GM18909 (cell line): ENCODE measurements around the gene LGALS4.
"Not testable (repeated sequence)": the region's sequence is repeated elsewhere in the genome, so short reads cannot be mapped to it uniquely, and the experiment has no call there.

Experiments used
- ATAC-seq: cut with Tn5 transposase; IDR thresholded peaks from one replicate; pipeline ENCODE4 v1.9.1; 2021; ENCODE audit warnings: mild to moderate bottlenecking; ENCODE audit not compliant: unreplicated experiment, poor library complexity

LGALS4 gene

GRCh38 chr19:38812841-38813320 lies at the start of gene LGALS4:
Gene LGALS4, minus strand, starts transcription at chr19:38812945. Its CDS starts 59 bp downstream, at chr19:38812886.
- ATAC-seq = no peak

DNA sequence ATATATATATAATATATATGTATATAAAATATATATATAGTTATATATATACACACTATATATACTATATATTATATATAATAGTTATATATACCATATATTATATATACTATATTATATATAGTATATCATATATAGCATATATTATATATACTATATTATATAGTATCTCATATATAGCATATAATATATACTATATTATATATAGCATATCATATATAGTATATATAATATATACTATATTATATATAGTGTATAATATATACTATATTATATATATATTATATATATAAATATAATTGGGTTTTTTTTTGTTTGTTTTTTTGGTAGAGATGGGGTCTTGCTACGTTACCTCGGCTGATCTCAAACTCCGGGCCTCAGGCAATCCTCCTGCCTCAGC lies 48.6 kb upstream of the LGALS4 start:
- no peak for ATAC-seq

DNA sequence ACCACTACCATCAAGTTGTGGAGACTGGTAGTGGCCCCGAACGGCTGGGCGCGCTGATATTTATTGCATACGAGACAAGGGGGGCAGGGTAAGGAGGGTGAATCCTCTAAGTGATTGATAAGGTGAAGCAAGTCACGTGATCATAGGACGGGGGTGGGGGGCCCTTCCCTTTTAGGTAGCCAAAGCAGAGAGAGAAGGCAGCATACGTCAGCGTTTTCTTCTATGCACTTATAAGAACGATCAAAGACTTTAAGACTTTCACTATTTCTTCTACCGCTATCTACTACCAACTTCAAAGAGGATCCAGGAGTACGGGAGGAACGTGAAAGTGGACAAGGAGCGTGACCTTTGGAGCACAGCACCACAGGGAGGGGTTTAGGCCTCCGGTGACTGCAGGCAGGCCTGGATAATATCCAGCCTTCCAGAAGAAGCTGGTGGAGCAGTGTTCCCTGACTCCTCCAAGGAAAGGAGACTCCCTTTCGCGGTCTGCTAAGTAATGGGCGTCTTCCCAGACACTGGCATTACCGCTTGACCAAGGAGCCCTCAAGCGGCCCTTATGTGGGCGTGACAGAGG lies 47.0 kb upstream of the LGALS4 start:
- ATAC-seq = not testable (repeated sequence)

- no peak for ATAC-seq
Observed at GRCh38 chr19:38856813-38857212, 44.1 kb upstream of the LGALS4 start.

DNA sequence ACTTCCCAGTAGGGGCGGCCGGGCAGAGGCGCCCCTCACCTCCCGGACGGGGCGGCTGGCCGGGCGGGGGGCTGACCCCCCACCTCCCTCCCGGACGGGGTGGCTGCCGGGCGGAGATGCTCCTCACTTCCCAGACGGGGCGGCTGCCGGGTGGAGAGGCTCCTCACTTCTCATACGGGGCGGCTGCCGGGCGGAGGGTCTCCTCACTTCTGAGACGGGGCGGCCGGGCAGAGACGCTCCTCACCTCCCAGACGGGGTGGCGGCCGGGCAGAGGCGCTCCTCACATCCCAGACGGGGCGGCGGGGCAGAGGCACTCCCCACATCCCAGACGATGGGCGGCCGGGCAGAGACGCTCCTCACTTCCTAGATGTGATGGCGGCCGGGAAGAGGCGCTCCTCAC lies 43.0 kb upstream of the LGALS4 start:
- ATAC-seq = not testable (repeated sequence)

DNA sequence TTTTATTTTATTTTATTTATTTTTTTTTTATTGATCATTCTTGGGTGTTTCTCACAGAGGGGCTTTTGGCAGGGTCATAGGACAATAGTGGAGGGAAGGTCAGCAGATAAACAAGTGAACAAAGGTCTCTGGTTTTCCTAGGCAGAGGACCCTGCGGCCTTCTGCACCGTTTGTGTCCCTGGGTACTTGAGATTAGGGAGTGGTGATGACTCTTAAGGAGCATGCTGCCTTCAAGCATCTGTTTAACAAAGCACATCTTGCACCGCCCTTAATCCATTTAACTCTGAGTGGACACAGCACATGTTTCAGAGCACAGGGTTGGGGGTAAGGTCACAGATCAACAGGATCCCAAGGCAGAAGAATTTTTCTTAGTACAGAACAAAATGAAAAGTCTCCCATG lies 42.2 kb upstream of the LGALS4 start:
- ATAC-seq = not testable (repeated sequence)

- no peak for ATAC-seq
Observed at GRCh38 chr19:38853214-38853613, 40.5 kb upstream of the LGALS4 start.

- ATAC-seq = no peak
Observed at GRCh38 chr19:38852231-38853044, 39.7 kb upstream of the LGALS4 start.

DNA sequence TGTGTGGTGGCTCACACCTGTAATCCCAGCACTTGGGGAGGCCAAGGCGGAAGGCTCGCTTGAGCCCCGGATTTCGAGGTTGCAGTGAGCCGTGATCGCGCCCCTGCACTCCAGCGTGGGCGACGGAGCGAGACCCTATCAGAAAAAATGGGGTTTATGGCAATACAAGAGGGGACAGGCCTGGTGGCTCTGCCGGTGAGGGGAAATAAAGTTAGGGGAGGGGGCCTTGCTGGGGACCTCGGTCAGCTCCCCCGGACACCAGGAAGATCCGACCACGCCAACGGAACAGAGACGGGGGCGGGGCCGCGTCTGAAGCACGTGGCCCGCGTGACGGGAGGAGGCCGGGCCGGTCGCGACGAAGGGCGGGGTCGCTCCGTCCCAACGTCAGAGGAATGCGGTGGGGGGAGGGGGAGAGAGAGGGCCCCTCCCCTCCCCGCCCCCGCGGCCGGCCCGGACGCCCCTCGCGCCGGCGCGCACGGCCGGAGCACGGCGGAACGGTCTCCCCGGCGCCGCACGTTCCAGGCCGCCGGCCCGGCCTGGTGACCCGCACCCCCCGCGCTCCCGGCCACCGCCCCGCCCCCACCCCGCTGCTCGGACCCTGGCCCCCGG lies 39.0 kb upstream of the LGALS4 start:
- peak; percentile 26 for ATAC-seq

DNA sequence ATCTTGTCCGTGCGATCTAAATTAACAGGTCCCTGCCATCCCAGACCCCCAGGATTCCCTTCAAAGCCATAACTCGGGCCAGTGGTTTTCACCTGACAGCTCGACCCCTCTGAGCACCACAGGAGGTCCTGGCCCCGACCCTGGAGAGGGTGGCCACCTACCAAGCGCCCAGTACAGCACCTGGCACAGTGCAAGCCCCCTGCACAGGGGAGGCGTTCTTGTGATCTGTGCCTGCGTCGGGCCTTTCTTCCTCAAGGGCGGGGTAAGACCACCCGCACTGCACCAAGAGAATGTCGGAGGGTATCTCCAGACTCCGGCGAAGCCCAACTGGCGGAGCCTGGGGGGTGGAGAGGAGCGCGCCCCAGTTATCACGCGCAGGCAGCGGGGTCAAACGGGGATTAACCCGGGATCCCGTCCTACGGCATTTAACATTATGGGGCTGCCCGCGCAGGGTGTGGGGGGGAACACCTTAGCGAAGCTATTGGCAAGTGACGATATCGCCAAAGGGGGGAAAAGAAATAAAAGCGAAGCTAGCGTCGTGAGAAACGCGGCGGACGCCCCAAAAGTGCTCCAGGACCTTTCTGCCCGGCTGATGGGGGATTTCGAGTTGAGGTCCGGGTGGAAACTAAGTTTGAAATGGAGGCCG lies 38.4 kb upstream of the LGALS4 start:
- ATAC-seq = no peak

DNA sequence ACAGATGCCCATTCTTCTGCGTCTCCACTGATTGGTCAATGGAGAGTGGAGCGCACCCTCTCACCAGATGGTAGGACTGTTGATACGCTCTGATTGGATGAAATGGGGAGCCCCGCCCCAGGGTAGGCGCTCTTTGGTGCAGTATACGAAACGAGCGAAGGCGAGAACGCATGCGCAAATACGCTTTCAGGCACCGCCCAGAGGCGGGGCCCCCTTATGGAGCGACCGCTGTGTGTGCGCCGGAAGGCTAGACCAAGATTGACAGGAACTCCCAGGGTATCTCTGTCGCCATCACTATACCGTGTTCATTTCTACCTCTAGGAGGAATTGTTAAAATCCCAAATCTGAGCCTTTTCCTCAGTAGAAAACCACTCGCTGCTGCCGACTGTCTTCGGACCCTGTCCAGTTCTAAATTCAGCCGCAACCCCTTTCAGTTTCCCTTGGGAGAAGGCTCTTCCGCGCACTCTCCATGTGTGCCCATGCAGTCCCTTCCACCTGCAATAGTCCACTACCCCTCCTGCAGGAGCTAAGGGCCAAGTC lies 37.8 kb upstream of the LGALS4 start:
- ATAC-seq = peak; percentile 74

- ATAC-seq = peak; percentile 62
Observed at GRCh38 chr19:38849860-38850435, 37.2 kb upstream of the LGALS4 start, which contains the start of gene HNRNPL. Gene HNRNPL, minus strand, starts transcription at chr19:38849986. Its CDS starts 20 bp downstream, at chr19:38849966.

GRCh38 chr19:38849147-38849859 lies 36.6 kb upstream of the LGALS4 start:
- peak; percentile 24 for ATAC-seq

DNA sequence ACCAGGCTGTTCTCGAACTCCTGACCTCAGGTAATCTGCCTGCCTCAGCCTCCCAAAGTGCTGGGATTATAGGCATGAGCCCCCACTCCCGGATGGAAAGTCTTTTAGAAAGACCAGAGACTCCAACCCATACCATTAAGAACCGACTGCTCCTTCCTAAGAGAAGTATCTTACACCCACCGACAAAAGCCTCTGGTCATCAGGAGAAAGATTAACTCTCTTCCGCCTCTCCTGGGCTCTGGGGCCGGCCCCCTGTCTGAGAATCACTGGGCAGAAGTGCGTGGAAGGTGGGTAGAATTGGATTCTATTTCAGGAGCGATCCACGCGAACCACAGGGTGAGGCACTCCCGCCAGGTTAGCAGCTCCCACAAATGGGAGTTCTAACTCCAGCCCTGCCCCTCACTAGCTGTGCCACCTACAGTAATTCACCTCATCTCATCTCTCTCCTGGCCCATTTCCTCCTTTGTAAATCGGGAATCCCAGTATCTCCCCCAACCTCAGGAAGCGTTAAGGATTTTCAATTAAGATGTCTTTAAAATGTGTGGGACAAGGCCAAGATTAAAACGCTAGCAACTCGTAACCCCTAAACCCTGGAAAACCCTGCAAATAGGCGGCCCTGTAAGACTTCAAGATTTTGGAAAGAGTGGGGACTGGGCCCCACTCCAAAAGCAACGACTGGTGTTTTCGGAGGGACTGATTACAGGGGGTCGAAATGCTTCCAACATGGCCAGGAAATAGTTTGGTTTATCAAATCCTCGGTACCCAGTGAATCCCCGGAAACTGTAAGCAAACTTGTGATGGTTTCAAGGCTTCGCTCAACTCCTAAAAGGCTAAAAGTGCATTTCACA lies 35.8 kb upstream of the LGALS4 start:
- ATAC-seq = no peak

- no peak for ATAC-seq
Observed at GRCh38 chr19:38846097-38846496, 33.4 kb upstream of the LGALS4 start.

DNA sequence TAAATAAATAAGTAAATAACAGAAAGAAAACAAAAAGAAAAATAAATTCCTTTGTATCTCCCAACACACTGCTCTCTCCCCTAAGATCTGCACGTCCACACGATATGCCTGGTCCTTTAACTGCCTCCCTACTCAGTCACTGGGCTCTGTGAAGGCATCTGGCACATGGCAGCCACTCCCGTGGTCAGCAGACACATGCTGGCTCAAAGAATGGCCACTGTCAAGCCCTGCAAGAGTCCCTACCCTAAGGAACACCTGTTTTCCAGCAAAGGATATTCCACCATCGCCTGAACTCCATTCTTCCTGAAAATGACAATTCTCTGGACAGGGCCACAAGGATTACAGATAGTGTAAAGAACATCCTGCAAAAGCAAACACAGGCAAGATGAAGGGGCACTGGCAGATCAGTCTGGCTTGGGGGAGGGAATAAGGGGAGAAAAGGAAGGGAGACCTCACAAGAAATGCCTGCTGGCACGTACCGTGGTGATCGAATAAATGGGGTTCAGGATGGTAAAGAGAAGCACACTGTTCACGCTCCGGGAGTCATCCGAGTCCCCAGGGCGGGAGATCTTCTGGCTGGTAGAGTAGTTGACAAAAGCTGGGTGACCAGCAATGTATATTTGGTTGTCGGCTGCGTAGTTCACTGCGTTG lies 32.8 kb upstream of the LGALS4 start:
- ATAC-seq = no peak

DNA sequence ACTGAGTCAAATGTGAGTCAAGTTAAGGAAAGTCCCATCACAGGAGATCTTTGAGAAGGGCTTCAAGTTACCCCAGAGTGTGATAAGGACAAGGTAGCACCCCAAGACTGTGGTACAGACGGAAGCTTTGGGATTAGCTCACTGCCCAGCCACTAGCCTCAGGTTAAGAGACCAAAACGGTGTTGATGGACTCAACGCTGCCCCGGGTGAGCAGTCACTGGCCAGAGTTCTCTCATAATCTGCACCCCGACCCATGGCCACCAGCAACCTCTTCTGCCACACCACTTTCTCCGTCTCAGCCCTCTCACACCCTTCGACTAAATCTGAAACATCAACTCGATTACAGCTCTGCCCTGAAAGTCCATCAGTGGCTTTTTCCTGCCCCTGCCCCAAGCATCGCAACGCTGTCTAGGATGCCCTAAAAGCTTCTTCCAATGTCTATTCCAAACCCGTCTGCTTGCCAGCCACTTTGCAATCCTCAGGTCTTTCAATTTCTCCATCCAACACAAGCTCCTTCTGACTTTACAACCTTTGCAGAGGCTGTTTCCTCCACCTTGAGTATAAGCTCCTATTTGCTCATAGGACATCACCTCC lies 31.4 kb upstream of the LGALS4 start:
- ATAC-seq = no peak
